ENCODE measurements around the gene SLC35A3. TPM values are rescaled to one million over a fixed set of nuclear protein-coding genes. Genes with fewer than 3 reads are reported as not detected.
"Not testable (repeated sequence)": the region's sequence is repeated elsewhere in the genome, so short reads cannot be mapped to it uniquely, and the experiment has no call there.

The SLC35A3 gene
- total RNA-seq, 4 donors from 2014 or later = 4.6 to 10.3 (median 8.2) TPM

GRCh38 chr1:100045206-100045605, 75.4 kb downstream of the SLC35A3 start:
- no peaks in the 10 kb centered on the region for H3K9me3 ChIP-seq
- TF ChIP-seq CTCF (IDR thresholded peaks at IDR 0.05 in 4 of 5, conservative IDR thresholded peaks at IDR 0.05 in 1 of 5) = no peak
- no peak for TF ChIP-seq POLR2A (IDR thresholded peaks at IDR 0.05)
- intact Hi-C loops (cut with DNase I; ENCODE audit: low total_unique reads) (no loop called here), in situ Hi-C loops (cut with MboI; ENCODE audit: low sequenced_read_pairs in 4 of 4) (loop anchor here in 2 of 4 donors (25.0 kb wide), 1 partner anchor 233 kb away; no protein-coding TSS in a partner anchor)
- no peaks in the 10 kb centered on the region for H3K27me3 ChIP-seq
- no peak for ATAC-seq
- H3K27ac ChIP-seq = no peak overlapping the region
- no peaks in the 10 kb centered on the region for H3K36me3 ChIP-seq
- H3K4me1 ChIP-seq = peaks cover 22 to 49% of the 10 kb centered on the region in 2 donors
- no peak for DNase-seq
- no peak overlapping the region for H3K4me3 ChIP-seq

- H3K27ac ChIP-seq; H3K36me3 ChIP-seq; H3K4me3 ChIP-seq; ATAC-seq; DNase-seq; H3K27me3 ChIP-seq; intact Hi-C loops (cut with DNase I; ENCODE audit: low total_unique reads); H3K9me3 ChIP-seq: not testable (repeated sequence)
- in situ Hi-C loops (cut with MboI; ENCODE audit: low sequenced_read_pairs in 4 of 4) = loop anchor here in 2 of 4 donors (25.0 kb wide), 1 partner anchor 235 kb away; no protein-coding TSS in a partner anchor
- peaks cover 19 to 40% of the 10 kb centered on the region in 2 donors for H3K4me1 ChIP-seq
Observed at GRCh38 chr1:100047235-100047708, 77.5 kb downstream of the SLC35A3 start.

GRCh38 chr1:100050139-100050538, 80.3 kb downstream of the SLC35A3 start:
- peak overlapping the region in 2 of 4 donors; percentile 14 to 29 for H3K27ac ChIP-seq
- ATAC-seq = no peak
- intact Hi-C loops (cut with DNase I; ENCODE audit: low total_unique reads) = no loop called here
- peaks cover 14 to 32% of the 10 kb centered on the region in 2 donors for H3K4me1 ChIP-seq
- no peak for TF ChIP-seq CTCF (IDR thresholded peaks at IDR 0.05 in 4 of 5, conservative IDR thresholded peaks at IDR 0.05 in 1 of 5)
- no peak for TF ChIP-seq POLR2A (IDR thresholded peaks at IDR 0.05)
- no peaks in the 10 kb centered on the region for H3K36me3 ChIP-seq
- H3K27me3 ChIP-seq = no peaks in the 10 kb centered on the region
- in situ Hi-C loops (cut with MboI; ENCODE audit: low sequenced_read_pairs in 4 of 4) = no loop called here
- H3K4me3 ChIP-seq = no peak overlapping the region
- no peak for DNase-seq
- H3K9me3 ChIP-seq = no peaks in the 10 kb centered on the region

GRCh38 chr1:100051401-100051800, 81.6 kb downstream of the SLC35A3 start:
- TF ChIP-seq CTCF (IDR thresholded peaks at IDR 0.05 in 4 of 5, conservative IDR thresholded peaks at IDR 0.05 in 1 of 5) (no peak), POLR2A (IDR thresholded peaks at IDR 0.05) (no peak)
- intact Hi-C loops (cut with DNase I; ENCODE audit: low total_unique reads) = no loop called here
- Histone ChIP-seq H3K27me3 (no peaks in the 10 kb centered on the region), H3K4me1 (peaks cover 14 to 32% of the 10 kb centered on the region in 2 donors), H3K27ac (no peak overlapping the region), H3K4me3 (no peak overlapping the region), H3K9me3 (no peaks in the 10 kb centered on the region), H3K36me3 (no peaks in the 10 kb centered on the region)
- ATAC-seq (no peak), DNase-seq (no peak)
- in situ Hi-C loops (cut with MboI; ENCODE audit: low sequenced_read_pairs in 4 of 4) = no loop called here

- Histone ChIP-seq H3K36me3 (no peaks in the 10 kb centered on the region), H3K4me3 (no peak overlapping the region), H3K4me1 (peaks cover 15 to 29% of the 10 kb centered on the region in 2 donors), H3K9me3 (no peaks in the 10 kb centered on the region), H3K27me3 (no peaks in the 10 kb centered on the region), H3K27ac (no peak overlapping the region)
- intact Hi-C loops (cut with DNase I; ENCODE audit: low total_unique reads) = no loop called here
- no peak for DNase-seq
- no peak for TF ChIP-seq POLR2A (IDR thresholded peaks at IDR 0.05)
- no peak for TF ChIP-seq CTCF (IDR thresholded peaks at IDR 0.05 in 4 of 5, conservative IDR thresholded peaks at IDR 0.05 in 1 of 5)
- no peak for ATAC-seq
- in situ Hi-C loops (cut with MboI; ENCODE audit: low sequenced_read_pairs in 4 of 4) = no loop called here
Observed at GRCh38 chr1:100051893-100052292, 82.1 kb downstream of the SLC35A3 start.

Measured in gastrocnemius medialis (tissue), 4 donors.